HG03175 (cell line): Measurements from ENCODE around the gene ZSCAN32.

Experiments
- ATAC-seq: cut with Tn5 transposase; IDR thresholded peaks from one replicate; pipeline ENCODE4 v1.9.1; 2021; ENCODE audit warnings: mild to moderate bottlenecking, moderate library complexity; ENCODE audit not compliant: unreplicated experiment

Gene ZSCAN32

DNA sequence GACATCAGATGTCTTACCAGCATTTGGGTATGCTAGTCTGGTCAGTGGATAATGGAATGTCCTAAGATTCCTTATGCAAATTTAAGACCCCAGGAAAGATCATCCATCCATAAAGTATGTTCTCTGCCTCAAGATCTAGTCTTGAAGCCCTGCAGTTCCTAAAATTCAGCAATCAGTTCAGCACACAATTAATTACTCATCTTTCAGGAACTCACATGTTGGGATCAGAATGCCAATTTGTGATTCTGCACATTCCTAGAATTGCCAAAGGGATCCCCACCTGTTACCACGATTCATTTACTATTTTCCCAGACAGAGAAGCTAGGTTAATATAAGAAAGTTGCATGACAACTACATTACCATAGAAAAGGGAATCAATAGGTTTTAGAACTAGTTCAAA lies 41.9 kb downstream of the ZSCAN32 start:
- ATAC-seq, result no peak

DNA sequence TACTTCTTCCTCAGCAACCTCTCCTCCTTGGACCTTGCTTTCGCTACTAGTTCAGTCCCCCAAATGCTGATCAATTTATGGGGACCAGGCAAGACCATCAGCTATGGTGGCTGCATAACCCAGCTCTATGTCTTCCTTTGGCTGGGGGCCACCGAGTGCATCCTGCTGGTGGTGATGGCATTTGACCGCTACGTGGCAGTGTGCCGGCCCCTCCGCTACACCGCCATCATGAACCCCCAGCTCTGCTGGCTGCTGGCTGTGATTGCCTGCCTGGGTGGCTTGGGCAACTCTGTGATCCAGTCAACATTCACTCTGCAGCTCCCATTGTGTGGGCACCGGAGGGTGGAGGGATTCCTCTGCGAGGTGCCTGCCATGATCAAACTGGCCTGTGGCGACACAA lies 44.7 kb downstream of the ZSCAN32 start:
- no peak for ATAC-seq

DNA sequence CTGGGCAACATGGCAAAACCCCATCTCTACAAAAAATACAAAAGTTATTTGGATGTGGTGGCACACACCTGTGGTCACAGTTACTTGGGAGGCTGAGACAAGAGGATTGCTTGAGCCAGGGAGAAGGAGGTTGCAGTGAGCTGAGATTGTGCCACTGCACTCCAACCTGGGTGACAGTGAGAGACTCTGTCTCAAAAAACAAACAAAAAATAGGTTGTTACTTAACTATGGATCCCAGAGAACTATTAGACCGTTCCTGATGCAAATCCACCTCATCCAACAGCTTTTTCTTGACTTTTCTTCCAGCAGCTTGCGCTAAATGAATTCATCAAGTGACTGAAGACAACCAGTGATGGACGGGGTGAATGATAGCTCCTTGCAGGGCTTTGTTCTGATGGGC lies 45.2 kb downstream of the ZSCAN32 start, which contains the start of gene OR2C1:
TSS of gene OR2C1 (plus strand) at position 301 of the 400 bp plus-strand sequence. CDS start at position 353, 52 bp downstream.
- ATAC-seq, result no peak

DNA sequence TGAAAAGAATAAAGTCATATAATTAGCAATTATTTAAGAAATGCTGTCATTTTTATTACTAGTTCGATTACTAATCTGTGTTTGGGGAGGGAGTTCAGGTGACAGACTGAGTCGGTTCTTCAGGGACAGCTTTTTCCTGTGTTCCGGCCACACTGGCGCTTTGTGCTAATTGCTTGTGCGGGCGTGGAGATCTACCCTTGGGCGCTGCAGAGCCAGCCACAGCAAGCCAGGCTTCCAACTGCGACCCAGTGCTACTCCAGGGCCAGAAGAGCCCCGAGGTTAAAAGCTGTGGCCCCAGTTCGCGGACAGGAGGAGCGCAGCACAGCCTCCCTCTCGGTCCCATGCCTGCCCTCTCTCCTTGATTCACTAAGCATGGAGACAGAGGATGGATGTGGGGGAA lies 51.6 kb downstream of the ZSCAN32 start:
- no peak for ATAC-seq

DNA sequence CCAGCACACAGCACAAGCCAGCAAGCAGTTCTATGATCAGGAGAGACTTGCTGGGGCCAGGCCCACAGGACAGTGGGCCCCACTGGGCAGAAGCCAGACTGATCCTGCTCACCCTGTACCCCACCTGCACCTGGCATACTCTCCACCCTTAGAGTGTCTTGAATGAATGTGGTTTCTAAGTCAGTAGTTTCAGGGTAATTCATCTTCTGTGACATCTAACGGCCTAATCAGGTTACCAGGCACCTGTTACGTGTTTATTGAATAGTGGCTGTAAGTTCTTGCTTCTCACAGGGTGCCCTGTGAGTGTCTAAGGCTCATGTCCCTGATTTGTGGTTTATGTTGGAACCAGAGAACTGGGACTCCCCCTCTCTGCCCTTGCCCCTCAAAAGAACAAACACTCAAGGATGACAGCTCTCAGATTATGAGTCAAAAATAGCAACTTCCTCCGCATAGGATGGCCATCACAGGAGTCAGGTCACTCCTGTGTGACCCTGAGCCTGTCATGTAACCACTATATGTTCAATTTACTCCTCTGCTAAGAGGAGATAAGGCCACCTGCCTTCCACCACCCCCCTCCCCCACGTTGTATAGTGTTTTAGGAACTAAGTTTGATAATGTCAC lies 52.1 kb downstream of the ZSCAN32 start:
- no peak for ATAC-seq

DNA sequence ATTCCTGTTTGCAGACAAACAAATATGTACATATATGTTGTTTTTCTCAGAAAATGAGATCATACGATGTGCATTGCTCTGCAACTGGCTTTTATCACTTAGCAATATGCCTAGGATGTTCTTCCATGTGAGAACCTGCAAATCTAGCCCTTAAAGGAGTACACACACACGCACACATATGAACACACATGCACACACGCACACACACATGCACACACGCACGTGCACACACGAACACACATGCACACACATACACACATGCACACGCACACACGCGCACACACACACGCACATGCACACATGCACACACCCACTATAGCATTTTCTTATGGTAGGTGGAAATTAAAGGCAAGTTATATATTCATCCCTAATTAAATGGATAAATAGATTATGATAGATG lies 53.2 kb downstream of the ZSCAN32 start:
- no peak for ATAC-seq

DNA sequence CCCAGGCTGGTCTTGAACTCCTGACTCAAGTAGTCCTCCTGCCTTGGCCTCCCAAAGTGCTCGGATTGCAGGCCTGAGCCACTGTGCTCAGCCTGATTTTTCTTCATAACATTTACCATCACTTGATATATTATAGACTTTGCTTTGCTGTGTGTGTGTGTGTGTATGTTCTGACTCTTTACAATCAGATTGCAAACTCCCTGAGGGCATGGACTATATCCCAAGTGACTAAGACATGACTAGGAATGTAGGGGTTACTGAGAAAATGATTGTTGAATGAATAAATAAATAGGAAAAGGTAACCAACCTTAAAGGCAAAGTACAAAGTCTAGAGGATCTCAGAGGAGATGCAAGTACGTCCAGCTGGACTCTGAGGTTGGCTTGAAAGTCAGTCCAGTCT lies 54.8 kb downstream of the ZSCAN32 start:
- ATAC-seq, result no peak
